Left lung (tissue), 10 donors: ENCODE measurements around the gene MTARC1. TPM values are rescaled to one million over a fixed set of nuclear protein-coding genes. Genes with fewer than 3 reads are reported as not detected.

ENCODE experiments used
- ATAC-seq: fragments of 200-7000 bp; cut with Tn5 transposase; one replicate; pipeline ENCODE4 v1.9.1; 2020; ENCODE audit warnings: moderate library complexity
- DNase-seq, 4 donors: peaks; one replicate each; pipeline ENCODE4 v3.0.0-alpha.2; 2013 to 2020
- H3K27ac ChIP-seq, 2 donors: fragments of 200-600 bp; sonication (generic) in 1 of 2; one replicate each; pipeline versions ENCODE4 v1.5.0 to v1.8.0; 2020 to 2021
- H3K27me3 ChIP-seq, 2 donors: fragments of 200-600 bp; sonication (generic) in 1 of 2; one replicate each; pipeline versions ENCODE4 v1.5.0 to v1.8.0; 2020 to 2021
- H3K36me3 ChIP-seq, 2 donors: fragments of 200-600 bp; sonication (generic) in 1 of 2; one replicate each; pipeline versions ENCODE4 v1.5.0 to v1.8.0; 2020 to 2021
- H3K4me1 ChIP-seq, 2 donors: fragments of 200-600 bp; one replicate each; pipeline ENCODE4 v1.8.0; 2021
- H3K4me3 ChIP-seq, 2 donors: fragments of 200-600 bp; sonication (generic) in 1 of 2; one replicate each; pipeline versions ENCODE4 v1.5.0 to v1.8.0; 2020 to 2021; ENCODE audit warnings: mild to moderate bottlenecking in 1 of 2
- H3K9me3 ChIP-seq, 2 donors: fragments of 200-600 bp; sonication (generic) in 1 of 2; one replicate each; pipeline versions ENCODE4 v1.5.0 to v1.8.0; 2020 to 2021
- CTCF ChIP-seq, 2 donors: fragments of 200-600 bp; sonication (generic) in 1 of 2; IDR thresholded peaks; one replicate each; pipeline versions ENCODE4 v1.5.0 to v1.8.0; 2021; ENCODE audit warnings: antibody characterized with exemption in 2 of 2
- intact Hi-C, 2 donors: fragments of 100-400 bp; cut with DNase I; formaldehyde crosslinking; loops; one replicate each; pipeline versions ENCODE4 v1.11.2 to v1.14.2; 2022
- polyA plus RNA-seq, 6 donors: library from polyadenylated mRNA; unstranded; fragments of 120-200 nt; gene quantifications; one replicate each; pipeline ENCODE4 v1.2.1, GENCODE V29; 2013; ENCODE audit not compliant: insufficient read length in 6 of 6
- total RNA-seq, 2 donors: library from RNA; stranded (reverse); fragmentation: NEBNext Ultra II Directional; extraction: Animal tissue kit (Norgen Biotek cat#: 25700); gene quantifications; one replicate each; pipeline ENCODE4 v1.2.1, GENCODE V29; 2021
- donor health status: DM: no; HTN: yes; CAD: no.
- donor health status: DM: no; HTN: no; CAD: no.

MTARC1 gene
- total and polyA plus RNA-seq, 8 donors: 20.5 to 38.6 (median 23.8) TPM

GRCh38 chr1:220808345-220809186 is 21.9 kb downstream of the MTARC1 start:
- no peak for TF ChIP-seq CTCF (IDR thresholded peaks at IDR 0.05)
- intact Hi-C loops: no loop called here
- no peaks in the 10 kb centered on the region for H3K27me3 ChIP-seq
- H3K36me3 ChIP-seq: peaks cover 0 to 57% of the 10 kb centered on the region in 2 donors
- DNase-seq (no peak), ATAC-seq (no peak)
- no peaks in the 10 kb centered on the region for H3K9me3 ChIP-seq
- H3K4me3 ChIP-seq: no peak overlapping the region
- peaks cover 0 to 16% of the 10 kb centered on the region in 2 donors for H3K4me1 ChIP-seq
- no peak overlapping the region for H3K27ac ChIP-seq

- Histone ChIP-seq H3K27me3 (no peaks in the 10 kb centered on the region), H3K27ac (no peak overlapping the region), H3K36me3 (peaks cover 0 to 63% of the 10 kb centered on the region in 2 donors), H3K9me3 (no peaks in the 10 kb centered on the region), H3K4me1 (peaks cover 0 to 15% of the 10 kb centered on the region in 2 donors), H3K4me3 (no peak overlapping the region)
- DNase-seq (no peak), ATAC-seq (no peak)
- TF ChIP-seq CTCF (IDR thresholded peaks at IDR 0.05): no peak
- intact Hi-C loops: no loop called here
These were observed 22.5 kb downstream of the MTARC1 start for GRCh38 chr1:220809187-220809550.

- no peak overlapping the region for H3K27ac ChIP-seq
- peaks cover 0 to 15% of the 10 kb centered on the region in 2 donors for H3K4me1 ChIP-seq
- no peaks in the 10 kb centered on the region for H3K9me3 ChIP-seq
- DNase-seq (no peak), ATAC-seq (no peak)
- TF ChIP-seq CTCF (IDR thresholded peaks at IDR 0.05): no peak
- H3K27me3 ChIP-seq: no peaks in the 10 kb centered on the region
- intact Hi-C loops: loop anchor here in 1 of 2 donors (10.0 kb wide), 1 partner anchor 625 kb away; no protein-coding TSS in a partner anchor
- H3K36me3 ChIP-seq: peaks cover 0 to 69% of the 10 kb centered on the region in 2 donors
- no peak overlapping the region for H3K4me3 ChIP-seq
These were observed 23.0 kb downstream of the MTARC1 start for GRCh38 chr1:220809704-220810103.

GRCh38 chr1:220810179-220810653 is 23.5 kb downstream of the MTARC1 start:
- H3K9me3 ChIP-seq: no peaks in the 10 kb centered on the region
- intact Hi-C loops: loop anchor here in 1 of 2 donors (10.0 kb wide), 1 partner anchor 625 kb away; no protein-coding TSS in a partner anchor
- TF ChIP-seq CTCF (IDR thresholded peaks at IDR 0.05): peak; percentile 88 to 95
- peaks cover 0 to 69% of the 10 kb centered on the region in 2 donors for H3K36me3 ChIP-seq
- no peaks in the 10 kb centered on the region for H3K27me3 ChIP-seq
- H3K4me1 ChIP-seq: peaks cover 0 to 13% of the 10 kb centered on the region in 2 donors
- peak; percentile 99 for ATAC-seq
- H3K4me3 ChIP-seq: no peak overlapping the region
- no peak overlapping the region for H3K27ac ChIP-seq
- peak; percentile 79 to 92 (median 86) for DNase-seq

- Histone ChIP-seq H3K9me3 (no peaks in the 10 kb centered on the region), H3K36me3 (peaks cover 0 to 69% of the 10 kb centered on the region in 2 donors), H3K27ac (no peak overlapping the region), H3K27me3 (no peaks in the 10 kb centered on the region), H3K4me1 (peaks cover 0 to 12% of the 10 kb centered on the region in 2 donors), H3K4me3 (no peak overlapping the region)
- DNase-seq: no peak
- TF ChIP-seq CTCF (IDR thresholded peaks at IDR 0.05): no peak
- intact Hi-C loops: loop anchor here in 1 of 2 donors (10.0 kb wide), 1 partner anchor 624 kb away; no protein-coding TSS in a partner anchor
- no peak for ATAC-seq
These were observed 24.2 kb downstream of the MTARC1 start for GRCh38 chr1:220810963-220811362.
